Activated naive CD4-positive, alpha-beta T cell treated with anti-CD3 and anti-CD28 coated beads for 36 hours (primary cell): ENCODE results near the gene MKI67. TPM values are rescaled to one million over a fixed set of nuclear protein-coding genes. Genes with fewer than 3 reads are reported as not detected.

Experiments
- CTCF ChIA-PET: fragments of 350-600 bp; sonication (Branson Sonifier 250); formaldehyde crosslinking; loops from one replicate; lab custom pipeline; 2021; ENCODE audit warnings: antibody characterized with exemption; lab: Charles Lee
- DNase-seq: peaks from one replicate; pipeline ENCODE4 v3.0.0-alpha.2; 2020
- H3K27ac Mint-ChIP-seq: one replicate; pipeline ENCODE4 v1.8.0; 2021; ENCODE audit warnings: mild to moderate bottlenecking, mixed read lengths
- H3K27me3 Mint-ChIP-seq: one replicate; pipeline ENCODE4 v1.8.0; 2021; ENCODE audit warnings: low read depth, mixed read lengths
- H3K36me3 Mint-ChIP-seq: one replicate; pipeline ENCODE4 v1.8.0; 2021; ENCODE audit warnings: low read depth, mixed read lengths
- H3K4me1 Mint-ChIP-seq: one replicate; pipeline ENCODE4 v1.8.0; 2021; ENCODE audit warnings: low read depth, mixed read lengths
- H3K4me3 Mint-ChIP-seq: one replicate; pipeline ENCODE4 v1.8.0; 2021; ENCODE audit warnings: mild to moderate bottlenecking, moderate library complexity, mixed read lengths
- H3K9me3 Mint-ChIP-seq: one replicate; pipeline ENCODE4 v1.8.0; 2021; ENCODE audit warnings: mixed read lengths
- intact Hi-C: fragments of 100-400 bp; cut with micrococcal nuclease; formaldehyde crosslinking; loops from one replicate; pipeline ENCODE4 v1.15.1; 2023
- total RNA-seq, 2 experiments: library from RNA; stranded (reverse); gene quantifications; one replicate each; pipeline ENCODE4 v1.2.3, GENCODE V29; 2021

The MKI67 gene
- total RNA-seq, 2 experiments from 2014 or later: 266 to 273 TPM

- H3K4me1 Mint-ChIP-seq: peaks cover 18% of the 10 kb centered on the region
- CTCF ChIA-PET: interaction anchor here (1.7 kb wide), 1 partner anchor 87 kb away, joined by 5 read pairs; no protein-coding TSS in a partner anchor
- no peak for DNase-seq
- H3K36me3 Mint-ChIP-seq: peaks cover 74% of the 10 kb centered on the region
- intact Hi-C loops: no loop called here
- no peak overlapping the region for H3K27ac Mint-ChIP-seq
- no peak overlapping the region for H3K4me3 Mint-ChIP-seq
- H3K27me3 Mint-ChIP-seq: peaks cover 30% of the 10 kb centered on the region
- H3K9me3 Mint-ChIP-seq: no peaks in the 10 kb centered on the region
Observed at GRCh38 chr10:128121750-128122412, 4.3 kb downstream of the MKI67 start.

GRCh38 chr10:128116851-128117615, 9.2 kb downstream of the MKI67 start:
- H3K27me3 Mint-ChIP-seq: peaks cover 5% of the 10 kb centered on the region
- CTCF ChIA-PET: interaction anchor here (0.6 to 1.8 kb wide), 7 partner anchors 9 to 466 kb away, joined by 3 to 6 read pairs (median 3); partner anchors contain the start of gene MKI67
- H3K27ac Mint-ChIP-seq: no peak overlapping the region
- no peaks in the 10 kb centered on the region for H3K9me3 Mint-ChIP-seq
- no peaks in the 10 kb centered on the region for H3K4me1 Mint-ChIP-seq
- H3K4me3 Mint-ChIP-seq: no peak overlapping the region
- intact Hi-C loops: no loop called here
- peaks cover 57% of the 10 kb centered on the region for H3K36me3 Mint-ChIP-seq
- DNase-seq: no peak

- DNase-seq: no peak
- peaks cover 3% of the 10 kb centered on the region for H3K27me3 Mint-ChIP-seq
- no peak overlapping the region for H3K27ac Mint-ChIP-seq
- no peaks in the 10 kb centered on the region for H3K4me1 Mint-ChIP-seq
- intact Hi-C loops: no loop called here
- CTCF ChIA-PET: interaction anchor here (1.4 to 1.8 kb wide), 4 partner anchors 10 to 104 kb away, joined by 3 to 6 read pairs (median 3); no protein-coding TSS in a partner anchor
- no peak overlapping the region for H3K4me3 Mint-ChIP-seq
- peaks cover 53% of the 10 kb centered on the region for H3K36me3 Mint-ChIP-seq
- no peaks in the 10 kb centered on the region for H3K9me3 Mint-ChIP-seq
Observed at GRCh38 chr10:128116187-128116586, 10.0 kb downstream of the MKI67 start.

- intact Hi-C loops: no loop called here
- no peaks in the 10 kb centered on the region for H3K27me3 Mint-ChIP-seq
- CTCF ChIA-PET: interaction anchor here (1.5 kb wide), 1 partner anchor 31 kb away, joined by 3 read pairs; no protein-coding TSS in a partner anchor
- no peak overlapping the region for H3K27ac Mint-ChIP-seq
- no peaks in the 10 kb centered on the region for H3K9me3 Mint-ChIP-seq
- H3K4me1 Mint-ChIP-seq: no peaks in the 10 kb centered on the region
- DNase-seq: no peak
- H3K36me3 Mint-ChIP-seq: peaks cover 45% of the 10 kb centered on the region
- H3K4me3 Mint-ChIP-seq: no peak overlapping the region
Observed at GRCh38 chr10:128115356-128115755, 10.9 kb downstream of the MKI67 start.

- intact Hi-C loops: no loop called here
- H3K36me3 Mint-ChIP-seq: peaks cover 40% of the 10 kb centered on the region
- no peaks in the 10 kb centered on the region for H3K27me3 Mint-ChIP-seq
- no peaks in the 10 kb centered on the region for H3K9me3 Mint-ChIP-seq
- H3K27ac Mint-ChIP-seq: no peak overlapping the region
- H3K4me1 Mint-ChIP-seq: no peaks in the 10 kb centered on the region
- CTCF ChIA-PET: interaction anchor here (1.5 kb wide), 1 partner anchor 31 kb away, joined by 3 read pairs; no protein-coding TSS in a partner anchor
- no peak for DNase-seq
- H3K4me3 Mint-ChIP-seq: no peak overlapping the region
Observed at GRCh38 chr10:128114901-128115300, 11.3 kb downstream of the MKI67 start.

- intact Hi-C loops: no loop called here
- CTCF ChIA-PET: interaction anchor here (0.8 kb wide), 1 partner anchor 10 kb away, joined by 3 read pairs; no protein-coding TSS in a partner anchor
- Mint-ChIP-seq H3K36me3 (peaks cover 23% of the 10 kb centered on the region), H3K4me3 (no peak overlapping the region), H3K27ac (no peak overlapping the region), H3K9me3 (no peaks in the 10 kb centered on the region), H3K4me1 (no peaks in the 10 kb centered on the region), H3K27me3 (no peaks in the 10 kb centered on the region)
- DNase-seq: no peak
Observed at GRCh38 chr10:128113026-128113425, 13.2 kb downstream of the MKI67 start.

- peaks cover 18% of the 10 kb centered on the region for H3K36me3 Mint-ChIP-seq
- H3K27ac Mint-ChIP-seq: no peak overlapping the region
- no peaks in the 10 kb centered on the region for H3K9me3 Mint-ChIP-seq
- H3K4me3 Mint-ChIP-seq: no peak overlapping the region
- intact Hi-C loops: no loop called here
- no peaks in the 10 kb centered on the region for H3K4me1 Mint-ChIP-seq
- H3K27me3 Mint-ChIP-seq: no peaks in the 10 kb centered on the region
- no peak for DNase-seq
- CTCF ChIA-PET: no interaction called here
Observed at GRCh38 chr10:128111696-128112095, 14.5 kb downstream of the MKI67 start.

- Mint-ChIP-seq H3K4me3 (no peak overlapping the region), H3K4me1 (no peaks in the 10 kb centered on the region), H3K27me3 (no peaks in the 10 kb centered on the region), H3K27ac (no peak overlapping the region), H3K36me3 (peaks cover 5% of the 10 kb centered on the region), H3K9me3 (no peaks in the 10 kb centered on the region)
- CTCF ChIA-PET: no interaction called here
- intact Hi-C loops: no loop called here
- no peak for DNase-seq
Observed at GRCh38 chr10:128110339-128110738, 15.9 kb downstream of the MKI67 start.

GRCh38 chr10:128109707-128110106, 16.5 kb downstream of the MKI67 start:
- intact Hi-C loops: loop anchor here (2.0 kb wide), 1 partner anchor 15 kb away; no protein-coding TSS in a partner anchor
- H3K27me3 Mint-ChIP-seq: no peaks in the 10 kb centered on the region

GRCh38 chr10:128105383-128105782, 20.8 kb downstream of the MKI67 start:
- Mint-ChIP-seq H3K4me3 (no peak overlapping the region), H3K36me3 (peaks cover 28% of the 10 kb centered on the region), H3K27me3 (no peaks in the 10 kb centered on the region), H3K9me3 (peaks cover 6% of the 10 kb centered on the region), H3K4me1 (peaks cover 17% of the 10 kb centered on the region), H3K27ac (no peak overlapping the region)
- DNase-seq: no peak
- intact Hi-C loops: no loop called here
- CTCF ChIA-PET: interaction anchor here (1.1 to 1.7 kb wide), 2 partner anchors 11 to 19 kb away, joined by 3 to 6 read pairs; no protein-coding TSS in a partner anchor

More at GRCh38 chr10:128109707-128110106, 16.5 kb downstream of the MKI67 start:
- no peak overlapping the region for H3K4me3 Mint-ChIP-seq
- H3K9me3 Mint-ChIP-seq: peaks cover 4% of the 10 kb centered on the region
- H3K36me3 Mint-ChIP-seq: no peaks in the 10 kb centered on the region
- peaks cover 2% of the 10 kb centered on the region for H3K4me1 Mint-ChIP-seq
- H3K27ac Mint-ChIP-seq: no peak overlapping the region
- CTCF ChIA-PET: no interaction called here
- no peak for DNase-seq

- no peak for DNase-seq
- intact Hi-C loops: no loop called here
- CTCF ChIA-PET: interaction anchor here (0.8 to 1.5 kb wide), 4 partner anchors 10 to 69 kb away, joined by 3 read pairs; no protein-coding TSS in a partner anchor
- no peak overlapping the region for H3K27ac Mint-ChIP-seq
- H3K9me3 Mint-ChIP-seq: peaks cover 6% of the 10 kb centered on the region
- H3K4me1 Mint-ChIP-seq: peaks cover 17% of the 10 kb centered on the region
- no peaks in the 10 kb centered on the region for H3K27me3 Mint-ChIP-seq
- peaks cover 46% of the 10 kb centered on the region for H3K36me3 Mint-ChIP-seq
- H3K4me3 Mint-ChIP-seq: no peak overlapping the region
Observed at GRCh38 chr10:128103229-128103714, 23.0 kb downstream of the MKI67 start.
